ENCODE measurements around the gene ECM2.

Gene ECM2

DNA sequence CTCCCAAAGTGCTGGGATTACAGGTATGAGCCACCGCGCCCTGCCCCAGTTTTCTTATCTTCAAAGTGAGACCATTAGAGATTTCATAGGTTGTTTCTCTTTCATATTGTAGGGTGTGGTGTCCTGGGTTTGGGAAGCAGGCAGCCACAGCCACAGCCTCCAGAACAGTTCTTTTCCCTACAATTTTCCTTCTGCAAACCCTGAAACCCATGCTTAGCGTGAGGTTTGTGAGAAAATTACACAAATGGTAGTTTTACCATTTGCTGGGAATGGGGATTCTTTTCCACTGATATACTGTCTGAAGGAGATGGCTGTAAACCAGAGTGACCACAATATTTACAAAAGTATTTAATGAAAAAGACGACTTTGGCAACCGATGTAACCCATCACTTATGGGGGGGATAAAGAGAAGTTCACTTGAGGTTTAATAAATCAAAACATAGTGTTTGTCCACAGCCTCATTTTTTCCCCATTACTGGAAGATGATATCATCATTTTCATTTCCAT, 26.7 kb upstream of the ECM2 start:
- DNase-seq (ENCODE audit: low read depth, low spot score): peak; percentile 72
- in situ Hi-C loops (cut with HindIII; ENCODE audit: low sequenced_read_pairs): no loop called here
- H3K4me3 ChIP-seq (ENCODE audit: low read depth, low read length): no peak overlapping the region
- TF ChIP-seq, protein P1, sequence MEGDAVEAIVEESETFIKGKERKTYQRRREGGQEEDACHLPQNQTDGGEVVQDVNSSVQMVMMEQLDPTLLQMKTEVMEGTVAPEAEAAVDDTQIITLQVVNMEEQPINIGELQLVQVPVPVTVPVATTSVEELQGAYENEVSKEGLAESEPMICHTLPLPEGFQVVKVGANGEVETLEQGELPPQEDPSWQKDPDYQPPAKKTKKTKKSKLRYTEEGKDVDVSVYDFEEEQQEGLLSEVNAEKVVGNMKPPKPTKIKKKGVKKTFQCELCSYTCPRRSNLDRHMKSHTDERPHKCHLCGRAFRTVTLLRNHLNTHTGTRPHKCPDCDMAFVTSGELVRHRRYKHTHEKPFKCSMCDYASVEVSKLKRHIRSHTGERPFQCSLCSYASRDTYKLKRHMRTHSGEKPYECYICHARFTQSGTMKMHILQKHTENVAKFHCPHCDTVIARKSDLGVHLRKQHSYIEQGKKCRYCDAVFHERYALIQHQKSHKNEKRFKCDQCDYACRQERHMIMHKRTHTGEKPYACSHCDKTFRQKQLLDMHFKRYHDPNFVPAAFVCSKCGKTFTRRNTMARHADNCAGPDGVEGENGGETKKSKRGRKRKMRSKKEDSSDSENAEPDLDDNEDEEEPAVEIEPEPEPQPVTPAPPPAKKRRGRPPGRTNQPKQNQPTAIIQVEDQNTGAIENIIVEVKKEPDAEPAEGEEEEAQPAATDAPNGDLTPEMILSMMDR (IDR thresholded peaks at IDR 0.05; ENCODE audit: low read depth, low read length): no peak

DNA sequence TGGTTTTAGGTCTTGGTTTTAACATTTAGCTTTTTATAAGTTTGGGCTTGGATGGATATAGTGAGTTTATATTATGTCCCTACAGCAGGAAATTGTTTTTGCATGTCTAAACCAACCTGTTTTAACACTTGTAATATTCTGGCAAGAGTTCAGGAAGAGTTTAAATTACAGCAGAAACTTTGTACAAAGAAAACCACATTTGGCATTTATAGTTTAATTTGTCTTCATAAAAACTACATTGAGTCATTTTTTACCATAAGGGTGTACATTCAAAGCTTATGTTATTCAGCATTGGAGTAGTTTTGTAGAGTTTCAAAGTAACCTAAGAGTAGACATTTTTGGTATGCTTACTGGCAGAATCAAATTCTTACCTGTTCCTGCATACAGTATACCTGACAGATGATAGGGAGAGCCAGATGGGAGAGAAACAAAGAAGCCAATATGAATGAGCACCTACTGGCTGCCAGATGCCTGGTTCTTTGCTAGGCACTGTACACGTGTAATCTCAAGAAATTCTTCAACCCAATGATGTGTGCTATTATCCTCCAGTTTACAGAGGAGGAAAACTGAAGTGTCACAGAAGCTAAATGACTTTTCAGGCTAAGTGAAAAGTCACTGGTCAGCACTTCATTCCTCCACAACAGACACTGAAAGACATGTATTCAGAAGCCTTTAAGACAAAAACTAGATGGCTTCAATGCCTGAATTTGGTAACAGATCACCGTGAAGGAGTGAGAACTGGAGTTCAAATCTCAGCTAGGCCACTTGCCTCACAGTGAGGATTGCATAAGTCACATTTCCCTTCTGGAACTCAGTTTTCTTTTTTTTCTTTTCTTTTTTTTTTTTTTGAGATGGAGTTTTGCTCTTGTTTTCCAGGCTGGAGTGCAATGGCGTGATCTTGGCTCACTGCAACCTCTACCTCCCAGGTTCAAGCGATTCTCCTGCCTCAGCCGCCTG, 25.9 kb upstream of the ECM2 start:
- TF ChIP-seq, protein P1 (IDR thresholded peaks at IDR 0.05; ENCODE audit: low read depth, low read length): no peak
- in situ Hi-C loops (cut with HindIII; ENCODE audit: low sequenced_read_pairs): no loop called here
- peak; percentile 85 for DNase-seq (ENCODE audit: low read depth, low spot score)

DNA sequence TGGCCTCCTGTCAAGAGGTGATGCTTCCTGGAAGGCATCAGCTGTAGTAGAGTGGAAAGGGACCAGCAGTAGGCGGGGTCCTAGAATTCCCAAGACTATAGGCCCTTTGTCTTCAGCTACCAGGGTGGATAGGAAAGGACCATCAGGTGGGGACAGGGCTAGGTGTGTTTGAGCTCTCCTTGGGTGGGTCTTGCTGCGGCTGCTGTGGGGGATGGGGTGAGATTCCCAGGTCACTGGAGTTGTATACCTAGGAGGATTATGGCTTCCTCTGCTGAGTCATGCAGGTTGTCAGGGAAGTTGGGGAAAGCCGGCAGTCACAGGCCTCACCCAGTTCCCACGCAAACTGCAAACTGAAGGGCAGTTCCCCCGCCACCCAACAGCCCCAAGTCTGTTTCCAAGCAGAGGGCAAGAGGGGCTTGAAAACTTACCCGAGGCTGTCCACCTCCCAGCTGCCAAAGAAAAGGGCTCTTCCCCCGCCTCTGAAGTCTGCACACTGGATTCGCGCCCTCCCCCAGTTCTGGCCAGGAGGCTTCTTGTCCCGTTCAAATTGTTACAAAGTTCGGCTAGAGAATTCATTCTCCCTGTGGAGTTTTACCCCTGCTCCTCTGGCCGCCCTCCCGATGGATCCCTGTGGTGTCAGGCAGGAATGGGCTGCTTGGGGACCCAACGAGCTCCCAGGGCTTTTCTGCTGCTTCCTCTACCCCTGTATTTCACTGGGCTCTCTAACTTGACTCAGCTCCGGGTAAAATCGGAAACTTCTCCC, 23.0 kb upstream of the ECM2 start:
- in situ Hi-C loops (cut with HindIII; ENCODE audit: low sequenced_read_pairs): no loop called here
- TF ChIP-seq, protein P1 (IDR thresholded peaks at IDR 0.05; ENCODE audit: low read depth, low read length): no peak
- DNase-seq (ENCODE audit: low read depth, low spot score): no peak

More for the DNA sequence above, 25.9 kb upstream of the ECM2 start:
- no peak overlapping the region for H3K4me3 ChIP-seq (ENCODE audit: low read depth, low read length)

DNA sequence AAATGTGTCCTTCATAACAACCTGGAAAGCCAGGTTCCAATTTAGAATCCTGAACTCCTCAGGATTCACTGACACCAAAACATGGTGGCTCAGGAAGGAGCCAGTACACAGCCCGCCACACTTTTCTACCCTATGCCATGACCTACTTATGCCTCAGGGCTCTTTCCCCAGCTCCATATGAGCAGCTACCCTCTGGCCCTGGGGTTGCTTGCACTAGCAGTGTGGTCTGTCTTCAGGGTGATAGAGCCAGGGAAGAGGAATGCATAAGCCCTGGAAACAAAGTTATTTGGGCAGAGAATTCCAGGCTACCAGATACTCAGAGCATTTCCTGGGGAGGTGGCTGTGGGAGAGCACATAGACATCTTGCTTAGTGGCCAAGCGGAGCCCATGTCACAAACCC, 15.0 kb upstream of the ECM2 start:
- TF ChIP-seq, protein P1 (IDR thresholded peaks at IDR 0.05; ENCODE audit: low read depth, low read length): no peak
- DNase-seq (ENCODE audit: low read depth, low spot score): no peak
- no peak overlapping the region for H3K4me3 ChIP-seq (ENCODE audit: low read depth, low read length)
- in situ Hi-C loops (cut with HindIII; ENCODE audit: low sequenced_read_pairs): no loop called here

More for the DNA sequence above, 23.0 kb upstream of the ECM2 start:
- no peak overlapping the region for H3K4me3 ChIP-seq (ENCODE audit: low read depth, low read length)

DNA sequence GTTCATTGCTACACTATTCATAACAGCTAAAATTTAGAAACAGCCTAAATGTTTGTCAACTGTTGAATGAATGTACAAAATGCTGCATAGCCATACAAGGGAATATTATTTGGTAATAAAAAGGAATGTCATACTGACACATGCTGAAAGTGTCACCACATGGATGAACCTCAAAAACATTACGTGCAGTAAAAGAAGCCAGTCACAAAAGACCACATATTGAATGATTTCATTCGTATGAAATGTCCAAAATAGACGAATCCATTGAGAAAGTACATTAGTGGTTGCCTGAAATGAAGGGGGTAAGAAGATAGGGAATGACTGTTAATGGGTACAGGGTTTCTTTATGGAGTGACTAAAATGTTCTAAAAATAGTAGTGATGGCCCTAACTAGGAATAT, 11.6 kb upstream of the ECM2 start:
- in situ Hi-C loops (cut with HindIII; ENCODE audit: low sequenced_read_pairs): no loop called here
- H3K4me3 ChIP-seq (ENCODE audit: low read depth, low read length): no peak overlapping the region
- TF ChIP-seq, protein P1 (IDR thresholded peaks at IDR 0.05; ENCODE audit: low read depth, low read length): no peak
- DNase-seq (ENCODE audit: low read depth, low spot score): no peak

DNA sequence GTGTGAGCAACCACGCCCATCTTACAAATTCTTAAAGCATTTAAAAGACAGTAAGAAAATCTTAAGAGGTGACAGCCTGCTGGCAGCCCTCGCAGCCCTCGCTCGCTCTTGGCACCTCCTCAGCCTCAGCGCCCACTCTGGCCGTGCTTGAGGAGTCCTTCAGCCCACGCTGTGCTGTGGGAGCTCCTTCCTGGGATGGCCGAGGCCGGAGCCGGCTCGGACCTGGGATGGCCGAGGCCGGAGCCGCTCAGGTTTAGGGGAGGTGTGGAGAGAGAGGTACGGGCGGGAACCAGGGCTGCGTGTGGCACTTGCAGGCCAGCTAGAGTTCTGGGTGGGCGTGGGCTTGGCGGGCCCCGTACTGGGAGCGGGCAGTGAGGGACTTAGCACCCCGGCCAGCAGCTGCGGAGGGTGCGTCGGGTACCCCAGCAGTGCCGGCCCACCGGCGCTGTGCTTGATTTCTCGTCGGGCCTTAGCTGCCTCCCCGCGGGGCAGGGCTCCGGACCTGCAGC, 9.3 kb upstream of the ECM2 start:
- no peak for DNase-seq (ENCODE audit: low read depth, low spot score)
- TF ChIP-seq, protein P1 (IDR thresholded peaks at IDR 0.05; ENCODE audit: low read depth, low read length): no peak
- in situ Hi-C loops (cut with HindIII; ENCODE audit: low sequenced_read_pairs): no loop called here
- H3K4me3 ChIP-seq (ENCODE audit: low read depth, low read length): no peak overlapping the region

All from astrocyte of the spinal cord (primary cell).